IMR-90 (cell line): ENCODE results near the gene TM7SF2. TPM values are rescaled to one million over a fixed set of nuclear protein-coding genes. Genes with fewer than 3 reads are reported as not detected.
"Not testable (repeated sequence)": the region's sequence is repeated elsewhere in the genome, so short reads cannot be mapped to it uniquely, and the experiment has no call there.

ENCODE experiments used
- ATAC-seq: fragments of 200-7000 bp; cut with Tn5 transposase; 2 replicates; pipeline ENCODE4 v1.9.1; 2020; ENCODE audit warnings: low read depth, mild to moderate bottlenecking, moderate library complexity
- BruUV-seq: library from RNA; stranded (reverse); fragments of 400-500 nt; replicated peaks from 2 replicates; lab custom pipeline; 2021; lab: Mats Ljungman, UMichigan
- CTCF ChIA-PET: fragments of 300-600 bp; formaldehyde crosslinking; extraction: SDS; loops from one replicate; lab custom pipeline; 2021; ENCODE audit warnings: antibody characterized with exemption; lab: Yijun Ruan, JAX
- POLR2A ChIA-PET: fragments of 300-600 bp; sonication (Branson Sonifier 250); formaldehyde crosslinking; loops from one replicate; lab custom pipeline; 2022; ENCODE audit warnings: antibody characterized with exemption; ENCODE audit not compliant: unreplicated experiment; lab: Charles Lee
- DNase-seq: peaks from one replicate; pipeline ENCODE4 v3.0.0; 2013
- H2AFZ ChIP-seq: replicated peaks from 2 replicates; pipeline ENCODE3; 2013; ENCODE audit warnings: low read length, mild to moderate bottlenecking; ENCODE audit not compliant: poor library complexity
- H2AK5ac ChIP-seq: 2 replicates; pipeline ENCODE4 v1.6.1; 2013; ENCODE audit warnings: low read depth, low read length, inconsistent platforms
- H2AK9ac ChIP-seq: replicated peaks from 2 replicates; pipeline ENCODE3; 2013; ENCODE audit warnings: mild to moderate bottlenecking, low read depth, low read length, moderate library complexity; ENCODE audit not compliant: poor library complexity
- H2BK120ac ChIP-seq: 2 replicates; pipeline ENCODE4 v1.6.1; 2013; ENCODE audit warnings: low read depth, low read length, inconsistent platforms
- H2BK15ac ChIP-seq: 3 replicates; pipeline ENCODE4 v1.6.1; 2013; ENCODE audit warnings: low read depth, low read length, inconsistent platforms
- H2BK20ac ChIP-seq: 2 replicates; pipeline ENCODE4 v1.6.1; 2013; ENCODE audit warnings: low read depth, mild to moderate bottlenecking, inconsistent platforms, low read length, moderate library complexity
- H2BK5ac ChIP-seq: 2 replicates; pipeline ENCODE4 v1.6.1; 2013; ENCODE audit warnings: mild to moderate bottlenecking, low read depth, low read length, inconsistent platforms; ENCODE audit not compliant: poor library complexity, severe bottlenecking
- H3K14ac ChIP-seq: replicated peaks from 2 replicates; pipeline ENCODE4 v1.6.1; 2013; ENCODE audit warnings: low read depth, low read length, inconsistent platforms
- H3K18ac ChIP-seq: 2 replicates; pipeline ENCODE4 v1.6.1; 2013; ENCODE audit warnings: low read depth, low read length, control low read depth
- H3K23ac ChIP-seq: 2 replicates; pipeline ENCODE4 v1.6.1; 2013; ENCODE audit warnings: low read depth, low read length, inconsistent platforms
- H3K27ac ChIP-seq: 2 replicates; pipeline ENCODE4 v1.5.1; 2013; ENCODE audit warnings: mild to moderate bottlenecking, control low read depth, low read length; ENCODE audit not compliant: insufficient read depth
- H3K27me3 ChIP-seq: 2 replicates; pipeline ENCODE4 v1.6.1; 2013; ENCODE audit warnings: low read length; ENCODE audit not compliant: control insufficient read depth, insufficient read depth
- H3K36me3 ChIP-seq: 2 replicates; pipeline ENCODE4 v1.6.1; 2013; ENCODE audit warnings: low read length, mixed read lengths; ENCODE audit not compliant: control insufficient read depth, insufficient read depth
- H3K4ac ChIP-seq: 2 replicates; pipeline ENCODE4 v1.6.1; 2013; ENCODE audit warnings: low read depth, low read length, inconsistent platforms
- H3K4me1 ChIP-seq: 2 replicates; pipeline ENCODE4 v1.6.1; 2013; ENCODE audit warnings: low read length, mixed read lengths; ENCODE audit not compliant: control insufficient read depth, insufficient read depth
- H3K4me2 ChIP-seq: 2 replicates; pipeline ENCODE4 v1.6.1; 2013; ENCODE audit warnings: low read depth, mild to moderate bottlenecking, control low read depth, low read length, moderate library complexity
- H3K4me3 ChIP-seq: 2 replicates; pipeline ENCODE4 v1.5.1; 2013; ENCODE audit warnings: low read depth, mild to moderate bottlenecking, control low read depth, low read length, moderate library complexity; ENCODE audit not compliant: insufficient read depth
- H3K56ac ChIP-seq: 2 replicates; pipeline ENCODE4 v1.6.1; 2013; ENCODE audit warnings: low read length, inconsistent platforms; ENCODE audit not compliant: insufficient read depth; ENCODE audit errors: extremely low read depth
- H3K79me1 ChIP-seq, 2 experiments: 2 replicates each; pipeline ENCODE4 v1.6.1; 2013; ENCODE audit warnings: low read length in 2 of 2, inconsistent platforms in 1 of 2, low read depth in 1 of 2
- H3K9ac ChIP-seq: 2 replicates; pipeline ENCODE4 v1.6.1; 2013; ENCODE audit warnings: low read depth, low read length, control low read depth
- H3K9me1 ChIP-seq: 2 replicates; pipeline ENCODE4 v1.6.1; 2013; ENCODE audit warnings: low read length, inconsistent platforms; ENCODE audit not compliant: insufficient read depth
- H3K9me3 ChIP-seq: 2 replicates; pipeline ENCODE4 v1.6.1; 2013; ENCODE audit warnings: low read length; ENCODE audit not compliant: control insufficient read depth, insufficient read depth
- H4K20me1 ChIP-seq: 2 replicates; pipeline ENCODE4 v1.6.1; 2013; ENCODE audit warnings: low read length, inconsistent platforms; ENCODE audit not compliant: insufficient read depth
- H4K5ac ChIP-seq: 2 replicates; pipeline ENCODE4 v1.6.1; 2013; ENCODE audit warnings: mild to moderate bottlenecking, low read depth, low read length, control low read depth
- H4K8ac ChIP-seq, 2 experiments: 2 replicates each; pipeline ENCODE4 v1.6.1; 2013; ENCODE audit warnings: low read depth in 2 of 2, low read length in 2 of 2, control low read depth in 1 of 2, inconsistent platforms in 1 of 2
- H4K91ac ChIP-seq: 2 replicates; pipeline ENCODE4 v1.6.1; 2013; ENCODE audit warnings: low read depth, low read length, inconsistent platforms; ENCODE audit not compliant: insufficient read depth
- WGBS, 2 experiments: methylation state at CpG; one replicate each; pipeline versions ENCODE4 v1.1.5 to v1.1.7; 2013; ENCODE audit warnings: missing lambda C conversion rate in 2 of 2; ENCODE audit not compliant: insufficient read length in 1 of 2; ENCODE audit errors: extremely low coverage in 2 of 2; 5-methylcytosine and 5-hydroxymethylcytosine counted together
- dilution Hi-C: fragments of 300-500 bp; cut with HindIII; formaldehyde crosslinking; loops from one replicate; pipeline ENCODE4 v1.14.3; 2018; ENCODE audit warnings: low sequenced_read_pairs; ENCODE audit not compliant: unreplicated experiment
- in situ Hi-C: fragments of 300-500 bp; cut with MboI; formaldehyde crosslinking; loops from 3 replicates; pipeline ENCODE4 v1.14.3; 2019; ENCODE audit warnings: low sequenced_read_pairs, inconsistent platforms, mixed read lengths
- intact Hi-C: fragments of 100-400 bp; cut with micrococcal nuclease; formaldehyde crosslinking; loops from 2 replicates; pipeline ENCODE4 v1.10.0; 2022
- polyA plus RNA-seq, 3 experiments: library from polyadenylated mRNA; depleted of rRNA; stranded (reverse); fragments of >200 nt; gene quantifications; 2 replicates each; pipeline ENCODE4 v1.2.3, GENCODE V29; 2012; ENCODE audit warnings: low replicate concordance in 1 of 3
- total RNA-seq: library from RNA; depleted of rRNA; stranded (reverse); fragments of >200 nt; gene quantifications from 2 replicates; pipeline ENCODE4 v1.2.3, GENCODE V29; 2012

Gene TM7SF2
- total and polyA plus RNA-seq, 2 of the 4 experiments (the other 2 are of a cell fraction) = 5.7 to 7.6 TPM

DNA sequence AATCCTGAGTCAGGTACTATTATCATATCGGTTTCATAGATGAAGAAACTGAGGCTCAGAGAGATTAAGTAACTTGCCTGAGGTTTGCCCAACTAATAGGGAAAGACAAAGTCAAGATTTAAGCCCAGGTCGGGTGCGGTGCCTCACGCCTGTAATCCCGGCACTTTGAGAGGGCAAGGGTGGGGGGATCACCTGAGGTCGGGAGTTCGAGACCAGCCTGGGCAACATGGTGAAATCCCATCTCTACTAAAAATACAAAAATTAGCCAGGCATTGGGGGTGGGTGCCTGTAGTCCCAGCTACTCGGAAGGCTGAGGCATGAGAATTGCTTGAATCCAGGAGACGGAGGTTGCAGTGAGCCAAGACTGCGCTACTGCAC lies 38.4 kb downstream of the TM7SF2 start:
- ATAC-seq, H3K23ac ChIP-seq, H4K20me1 ChIP-seq, in situ Hi-C loops, H2AFZ ChIP-seq, CTCF ChIA-PET, H3K18ac ChIP-seq, H3K14ac ChIP-seq, BruUV-seq, H2AK9ac ChIP-seq, H2BK120ac ChIP-seq, POLR2A ChIA-PET, H4K8ac ChIP-seq, H3K9me3 ChIP-seq, H3K27me3 ChIP-seq, H3K56ac ChIP-seq, H2BK20ac ChIP-seq, H2AK5ac ChIP-seq, H3K4me2 ChIP-seq, H4K5ac ChIP-seq, intact Hi-C loops, H3K36me3 ChIP-seq, DNase-seq, H3K4me1 ChIP-seq, H4K91ac ChIP-seq, H3K27ac ChIP-seq, H3K79me1 ChIP-seq, H2BK15ac ChIP-seq, H2BK5ac ChIP-seq, H3K9me1 ChIP-seq, H3K9ac ChIP-seq, dilution Hi-C loops, H3K4me3 ChIP-seq, H3K4ac ChIP-seq: not testable (repeated sequence)
- 67% methylated on average over 2 of the region's 10 CpGs; no CpG with 5 or more reads in 1 of the 2 experiments for WGBS, 2 experiments
